Measurements from ENCODE around the gene ZSCAN2. TPM values are rescaled to one million over a fixed set of nuclear protein-coding genes. Genes with fewer than 3 reads are reported as not detected.
"Not testable (repeated sequence)": the region's sequence is repeated elsewhere in the genome, so short reads cannot be mapped to it uniquely, and the experiment has no call there.

Gene ZSCAN2
- total and polyA plus RNA-seq, 2 donors from 2014 or later, result 10.3 to 11.4 TPM

DNA sequence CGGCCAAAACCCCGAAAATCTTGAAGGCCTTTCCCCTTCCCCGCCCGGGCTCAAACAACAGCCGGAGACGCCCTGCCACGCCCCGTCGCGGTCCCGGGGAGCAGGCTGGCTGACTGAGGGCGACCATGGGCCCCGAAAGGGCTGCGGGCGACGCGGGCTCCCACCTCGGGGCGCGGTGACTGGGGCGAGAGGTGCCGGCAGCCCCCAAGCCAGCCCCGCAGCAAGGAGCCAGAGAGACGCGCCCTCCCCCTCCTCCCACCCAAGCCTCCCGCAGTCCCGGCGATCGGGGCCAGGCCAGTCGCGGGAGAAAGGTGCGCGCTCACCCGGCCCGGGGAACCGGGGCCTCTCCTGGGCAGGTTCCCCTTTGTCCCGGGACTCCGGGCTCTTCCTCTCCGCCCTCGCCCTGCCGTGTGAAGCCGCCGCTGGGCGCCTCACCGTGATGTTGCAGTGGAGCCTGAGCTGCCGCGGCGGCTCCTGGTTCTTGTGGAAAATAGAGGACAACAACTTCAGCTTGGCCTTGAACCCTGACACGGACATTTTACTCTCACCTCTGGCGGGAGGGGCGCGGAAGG is 30.6 kb upstream of the ZSCAN2 start:
- DNase-seq, result peak in 3 of 5 donors; percentile 48 to 84 (median 68)
- Histone ChIP-seq H3K27me3 (ENCODE audit: control insufficient read depth, insufficient read depth, low read length) (no peaks in the 10 kb centered on the region), H3K9ac (ENCODE audit: low read length in 3 of 3) (peak overlapping the region; percentile 42 to 89 (median 80)), H3K4me3 (ENCODE audit: low read length in 3 of 3) (peak overlapping the region; percentile 61 to 78 (median 66)), H3K36me3 (ENCODE audit: control insufficient read depth in 2 of 3, insufficient read depth in 3 of 3, low read length in 3 of 3) (no peaks in the 10 kb centered on the region), H3K4me1 (ENCODE audit: control insufficient read depth in 2 of 3, insufficient read depth in 2 of 3, low read depth in 1 of 3, low read length in 3 of 3) (no peaks in the 10 kb centered on the region), H3K9me3 (ENCODE audit: control insufficient read depth in 2 of 3, insufficient read depth in 1 of 3, low read length in 3 of 3) (no peaks in the 10 kb centered on the region), H3K27ac (ENCODE audit: low read depth in 2 of 2, low read length in 2 of 2) (peak overlapping the region; percentile 88 to 89)
- intact Hi-C loops (cut with DNase I), result no loop called here
- FAIRE-seq, result no peak
- TF ChIP-seq, protein P1, sequence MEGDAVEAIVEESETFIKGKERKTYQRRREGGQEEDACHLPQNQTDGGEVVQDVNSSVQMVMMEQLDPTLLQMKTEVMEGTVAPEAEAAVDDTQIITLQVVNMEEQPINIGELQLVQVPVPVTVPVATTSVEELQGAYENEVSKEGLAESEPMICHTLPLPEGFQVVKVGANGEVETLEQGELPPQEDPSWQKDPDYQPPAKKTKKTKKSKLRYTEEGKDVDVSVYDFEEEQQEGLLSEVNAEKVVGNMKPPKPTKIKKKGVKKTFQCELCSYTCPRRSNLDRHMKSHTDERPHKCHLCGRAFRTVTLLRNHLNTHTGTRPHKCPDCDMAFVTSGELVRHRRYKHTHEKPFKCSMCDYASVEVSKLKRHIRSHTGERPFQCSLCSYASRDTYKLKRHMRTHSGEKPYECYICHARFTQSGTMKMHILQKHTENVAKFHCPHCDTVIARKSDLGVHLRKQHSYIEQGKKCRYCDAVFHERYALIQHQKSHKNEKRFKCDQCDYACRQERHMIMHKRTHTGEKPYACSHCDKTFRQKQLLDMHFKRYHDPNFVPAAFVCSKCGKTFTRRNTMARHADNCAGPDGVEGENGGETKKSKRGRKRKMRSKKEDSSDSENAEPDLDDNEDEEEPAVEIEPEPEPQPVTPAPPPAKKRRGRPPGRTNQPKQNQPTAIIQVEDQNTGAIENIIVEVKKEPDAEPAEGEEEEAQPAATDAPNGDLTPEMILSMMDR (IDR thresholded peaks at IDR 0.05; ENCODE audit: borderline replicate concordance, extremely low read depth, insufficient read depth), result no peak

DNA sequence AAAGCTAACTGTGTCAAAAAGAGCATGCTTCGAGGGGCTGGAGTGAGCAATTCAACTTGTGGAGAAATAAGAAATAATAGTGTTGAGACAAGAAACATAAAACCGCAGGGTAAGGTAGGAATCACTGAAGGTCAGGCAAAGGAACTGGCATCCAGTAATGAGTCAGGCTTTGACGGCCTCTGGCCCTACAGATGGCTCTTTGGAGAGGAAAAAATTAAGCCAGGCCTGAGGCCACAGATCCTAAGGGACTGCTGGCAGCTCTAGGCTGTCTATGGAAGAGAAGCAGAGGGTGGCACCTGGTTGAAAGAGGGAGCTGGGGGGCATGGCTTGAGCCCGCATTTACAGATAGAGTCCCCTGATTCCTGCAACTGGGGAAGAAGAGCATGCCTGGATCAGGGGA is 28.6 kb upstream of the ZSCAN2 start:
- Histone ChIP-seq H3K27ac (ENCODE audit: low read depth in 2 of 2, low read length in 2 of 2) (no peak overlapping the region), H3K4me3 (ENCODE audit: low read length in 3 of 3) (no peak overlapping the region), H3K9me3 (ENCODE audit: control insufficient read depth in 2 of 3, insufficient read depth in 1 of 3, low read length in 3 of 3) (no peaks in the 10 kb centered on the region), H3K27me3 (ENCODE audit: control insufficient read depth, insufficient read depth, low read length) (no peaks in the 10 kb centered on the region), H3K36me3 (ENCODE audit: control insufficient read depth in 2 of 3, insufficient read depth in 3 of 3, low read length in 3 of 3) (no peaks in the 10 kb centered on the region), H3K4me1 (ENCODE audit: control insufficient read depth in 2 of 3, insufficient read depth in 2 of 3, low read depth in 1 of 3, low read length in 3 of 3) (no peaks in the 10 kb centered on the region), H3K9ac (ENCODE audit: low read length in 3 of 3) (no peak overlapping the region)
- intact Hi-C loops (cut with DNase I), result no loop called here
- TF ChIP-seq, protein P1 (IDR thresholded peaks at IDR 0.05; ENCODE audit: borderline replicate concordance, extremely low read depth, insufficient read depth), result no peak
- DNase-seq, result peak in 1 of 5 donors; percentile 33
- no peak for FAIRE-seq

DNA sequence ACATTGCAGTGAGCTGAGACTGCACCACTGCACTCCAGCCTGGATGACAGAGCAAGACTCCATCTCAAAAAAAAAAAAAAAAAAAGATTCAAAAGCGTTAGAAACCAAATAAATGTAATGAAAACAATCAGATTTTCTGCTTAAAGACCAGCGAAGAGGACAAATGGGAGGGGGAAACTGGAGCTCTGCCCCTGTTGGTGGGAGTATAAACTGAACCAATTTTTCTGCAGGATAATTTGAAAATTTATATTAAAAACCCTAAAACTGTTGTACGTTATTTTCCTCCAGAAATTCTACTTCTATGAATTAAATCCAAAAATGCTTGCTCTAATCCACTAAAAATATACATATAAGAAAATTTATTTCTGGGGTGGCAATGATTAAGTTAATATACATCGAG is 25.3 kb upstream of the ZSCAN2 start:
- Histone ChIP-seq H3K36me3 (ENCODE audit: control insufficient read depth in 2 of 3, insufficient read depth in 3 of 3, low read length in 3 of 3) (no peaks in the 10 kb centered on the region), H3K9me3 (ENCODE audit: control insufficient read depth in 2 of 3, insufficient read depth in 1 of 3, low read length in 3 of 3) (no peaks in the 10 kb centered on the region), H3K27ac (ENCODE audit: low read depth in 2 of 2, low read length in 2 of 2) (no peak overlapping the region), H3K4me3 (ENCODE audit: low read length in 3 of 3) (no peak overlapping the region), H3K4me1 (ENCODE audit: control insufficient read depth in 2 of 3, insufficient read depth in 2 of 3, low read depth in 1 of 3, low read length in 3 of 3) (no peaks in the 10 kb centered on the region), H3K9ac (ENCODE audit: low read length in 3 of 3) (no peak overlapping the region), H3K27me3 (ENCODE audit: control insufficient read depth, insufficient read depth, low read length) (no peaks in the 10 kb centered on the region)
- DNase-seq (no peak), FAIRE-seq (no peak)
- TF ChIP-seq, protein P1 (IDR thresholded peaks at IDR 0.05; ENCODE audit: borderline replicate concordance, extremely low read depth, insufficient read depth), result no peak
- intact Hi-C loops (cut with DNase I), result no loop called here

DNA sequence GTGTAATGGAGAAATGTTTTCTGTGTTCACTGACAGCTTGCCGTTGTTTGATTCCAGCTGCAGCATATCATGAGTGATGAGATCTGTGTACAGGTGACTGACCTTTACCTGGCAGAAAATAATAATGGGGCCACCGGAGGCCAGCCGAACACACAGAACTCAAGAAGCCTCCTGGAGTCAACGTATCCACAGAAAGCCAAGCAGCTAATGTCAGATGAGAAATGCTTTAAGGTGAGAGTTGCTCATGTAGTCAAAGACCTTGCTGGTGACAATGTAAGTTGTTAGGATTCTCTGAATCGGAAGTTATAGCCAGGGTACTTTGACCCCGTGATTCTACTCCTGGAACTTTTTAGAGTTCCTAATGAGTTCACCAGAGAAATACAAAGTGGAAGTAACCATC is 22.9 kb upstream of the ZSCAN2 start:
- DNase-seq; H3K36me3 ChIP-seq (ENCODE audit: control insufficient read depth in 2 of 3, insufficient read depth in 3 of 3, low read length in 3 of 3); FAIRE-seq; H3K9ac ChIP-seq (ENCODE audit: low read length in 3 of 3); H3K27ac ChIP-seq (ENCODE audit: low read depth in 2 of 2, low read length in 2 of 2); H3K27me3 ChIP-seq (ENCODE audit: control insufficient read depth, insufficient read depth, low read length); H3K9me3 ChIP-seq (ENCODE audit: control insufficient read depth in 2 of 3, insufficient read depth in 1 of 3, low read length in 3 of 3); intact Hi-C loops (cut with DNase I); H3K4me1 ChIP-seq (ENCODE audit: control insufficient read depth in 2 of 3, insufficient read depth in 2 of 3, low read depth in 1 of 3, low read length in 3 of 3); H3K4me3 ChIP-seq (ENCODE audit: low read length in 3 of 3): not testable (repeated sequence)

DNA sequence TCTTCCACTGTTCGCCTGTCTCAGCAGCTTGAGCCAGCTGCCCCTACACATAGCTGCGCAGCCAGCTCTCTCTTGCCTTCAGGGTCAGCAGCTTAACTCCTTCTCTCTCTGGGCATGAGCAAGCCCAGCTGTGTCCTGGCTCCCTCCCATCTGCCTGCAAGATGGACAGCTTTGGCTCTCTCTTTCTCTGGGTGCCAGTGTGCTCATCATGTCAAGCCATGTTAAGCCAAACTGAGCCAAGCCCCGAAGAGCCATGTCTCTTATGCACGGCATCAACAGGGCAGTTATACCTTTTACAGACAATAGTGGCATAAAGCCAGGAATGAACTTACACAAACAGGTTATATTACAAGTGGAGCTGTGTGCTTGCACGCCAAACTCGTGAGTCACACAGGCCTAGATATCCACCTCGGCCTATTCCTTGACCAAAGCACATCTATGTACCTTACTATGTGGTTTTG is 21.5 kb upstream of the ZSCAN2 start:
- peak in 4 of 5 donors; percentile 58 to 86 (median 66) for DNase-seq
- H3K4me3 ChIP-seq (ENCODE audit: low read length in 3 of 3); FAIRE-seq; intact Hi-C loops (cut with DNase I); H3K4me1 ChIP-seq (ENCODE audit: control insufficient read depth in 2 of 3, insufficient read depth in 2 of 3, low read depth in 1 of 3, low read length in 3 of 3); H3K27ac ChIP-seq (ENCODE audit: low read depth in 2 of 2, low read length in 2 of 2); H3K9ac ChIP-seq (ENCODE audit: low read length in 3 of 3); H3K36me3 ChIP-seq (ENCODE audit: control insufficient read depth in 2 of 3, insufficient read depth in 3 of 3, low read length in 3 of 3); H3K9me3 ChIP-seq (ENCODE audit: control insufficient read depth in 2 of 3, insufficient read depth in 1 of 3, low read length in 3 of 3); H3K27me3 ChIP-seq (ENCODE audit: control insufficient read depth, insufficient read depth, low read length): not testable (repeated sequence)

DNA sequence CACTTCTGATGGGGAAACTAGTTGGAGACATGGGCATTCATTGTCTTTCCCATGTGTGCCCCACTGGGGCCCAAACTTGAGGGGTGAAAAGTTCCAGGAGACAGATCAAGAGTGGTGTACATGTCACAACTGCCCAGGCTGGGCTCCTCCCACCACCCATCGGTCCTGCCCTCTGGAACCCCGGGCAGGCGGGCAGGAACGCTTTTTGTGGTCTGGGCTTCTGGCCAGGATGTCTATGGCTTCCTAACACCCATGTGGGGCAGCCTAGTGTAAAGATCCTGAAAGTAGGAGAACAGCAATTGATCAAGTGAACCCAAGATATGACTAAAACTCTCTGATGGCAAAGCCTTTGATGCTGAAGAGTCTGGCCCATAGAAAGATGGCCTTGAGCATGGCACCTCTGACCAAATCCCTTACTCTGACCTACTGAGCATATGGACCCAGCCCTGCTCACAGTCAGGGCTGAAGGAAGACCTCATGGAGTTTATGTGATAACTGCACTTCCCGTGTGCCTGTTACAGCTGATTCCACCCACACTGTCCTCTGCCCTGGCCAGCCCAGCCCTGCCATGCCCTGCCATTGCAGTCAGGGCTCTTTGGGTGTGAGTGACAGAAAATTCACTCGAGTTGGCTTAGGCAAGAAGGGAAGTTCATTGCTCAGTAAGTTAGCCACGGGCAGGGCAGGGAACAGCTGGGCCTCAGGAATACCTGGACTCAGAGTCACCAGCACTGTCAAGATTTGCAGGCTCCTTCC is 19.0 kb upstream of the ZSCAN2 start:
- FAIRE-seq; H3K9me3 ChIP-seq (ENCODE audit: control insufficient read depth in 2 of 3, insufficient read depth in 1 of 3, low read length in 3 of 3); H3K4me3 ChIP-seq (ENCODE audit: low read length in 3 of 3); H3K36me3 ChIP-seq (ENCODE audit: control insufficient read depth in 2 of 3, insufficient read depth in 3 of 3, low read length in 3 of 3); DNase-seq; H3K27me3 ChIP-seq (ENCODE audit: control insufficient read depth, insufficient read depth, low read length); intact Hi-C loops (cut with DNase I); H3K4me1 ChIP-seq (ENCODE audit: control insufficient read depth in 2 of 3, insufficient read depth in 2 of 3, low read depth in 1 of 3, low read length in 3 of 3); H3K27ac ChIP-seq (ENCODE audit: low read depth in 2 of 2, low read length in 2 of 2); H3K9ac ChIP-seq (ENCODE audit: low read length in 3 of 3): not testable (repeated sequence)

All from kidney (tissue), 14 donors.